Gastrocnemius medialis (tissue), 4 donors: ENCODE data around the gene VAPB. TPM values are rescaled to one million over a fixed set of nuclear protein-coding genes. Genes with fewer than 3 reads are reported as not detected.

Experiments used
- ATAC-seq, 2 donors: fragments of 150-250 bp; one replicate each; pipeline ENCODE4 v1.9.1; 2016
- DNase-seq, 2 donors: peaks; one replicate each; pipeline ENCODE4 v3.0.0-alpha.2; 2019
- H3K27ac ChIP-seq, 4 donors: fragments of 200-600 bp; sonication (generic); 1 replicate in 1 of 4; 2 replicates in 3 of 4; pipeline ENCODE4 v1.5.1; 2016 to 2018; ENCODE audit warnings: mild to moderate bottlenecking in 2 of 4, moderate library complexity in 1 of 4
- H3K27me3 ChIP-seq, 3 donors: fragments of 200-600 bp; sonication (generic) in 2 of 3; 1 replicate in 1 of 3; 2 replicates in 2 of 3; pipeline versions ENCODE4 v1.5.1 to v1.6.0; 2016 to 2019; ENCODE audit warnings: mild to moderate bottlenecking in 1 of 3, moderate library complexity in 1 of 3
- H3K36me3 ChIP-seq, 2 donors: fragments of 200-600 bp; sonication (generic) in 1 of 2; one replicate each; pipeline ENCODE4 v1.5.1; 2017 to 2018
- H3K4me1 ChIP-seq, 2 donors: fragments of 200-600 bp; sonication (generic) in 1 of 2; one replicate each; pipeline ENCODE4 v1.5.1; 2016 to 2017; ENCODE audit warnings: mild to moderate bottlenecking in 2 of 2
- H3K4me3 ChIP-seq, 4 donors: fragments of 200-600 bp; sonication (generic) in 3 of 4; 1 replicate in 1 of 4; 2 replicates in 3 of 4; pipeline ENCODE4 v1.5.1; 2016 to 2019; ENCODE audit warnings: mild to moderate bottlenecking in 2 of 4
- H3K9me3 ChIP-seq, 3 donors: fragments of 200-600 bp; sonication (generic) in 2 of 3; 1 replicate in 1 of 3; 2 replicates in 2 of 3; pipeline ENCODE4 v1.5.1; 2016 to 2019
- CTCF ChIP-seq, 5 experiments: fragments of 450-650 bp in 3 of 5; fragments of 200-600 bp in 2 of 5; sonication (generic) in 2 of 5; IDR thresholded peaks in 4 of 5; conservative IDR thresholded peaks in 1 of 5; 1 replicate in 4 of 5; 2 replicates in 1 of 5; pipeline ENCODE4 v1.5.1; 2016 to 2019; ENCODE audit warnings: antibody characterized with exemption in 5 of 5, mild to moderate bottlenecking in 3 of 5, moderate library complexity in 3 of 5
- POLR2A ChIP-seq, 2 donors: fragments of 450-650 bp; IDR thresholded peaks; one replicate each; pipeline ENCODE4 v1.6.1; 2017; ENCODE audit warnings: antibody characterized with exemption in 2 of 2, mild to moderate bottlenecking in 2 of 2, moderate library complexity in 2 of 2
- in situ Hi-C, 4 donors: fragments of 200-750 bp; cut with MboI; loops; one replicate each; pipeline versions ENCODE4 v1.15.0 to v1.8.0; 2017; ENCODE audit warnings: low sequenced_read_pairs in 4 of 4
- intact Hi-C: fragments of 100-400 bp; cut with DNase I; formaldehyde crosslinking; loops from one replicate; pipeline ENCODE4 v1.15.1; 2023; ENCODE audit warnings: low total_unique reads
- total RNA-seq, 4 donors: library from RNA; depleted of rRNA; stranded (reverse); fragments of >200 nt; gene quantifications; one replicate each; pipeline versions ENCODE4 v1.1.0 to v1.2.3, GENCODE V29; 2016

Gene VAPB
- total RNA-seq, 4 donors from 2014 or later: 30.4 to 37.7 (median 32.8) TPM

- peaks cover 38 to 40% of the 10 kb centered on the region in 2 donors for H3K4me1 ChIP-seq
- no peak overlapping the region for H3K27ac ChIP-seq
- TF ChIP-seq CTCF (IDR thresholded peaks at IDR 0.05 in 4 of 5, conservative IDR thresholded peaks at IDR 0.05 in 1 of 5) (no peak), POLR2A (IDR thresholded peaks at IDR 0.05) (no peak)
- H3K9me3 ChIP-seq: no peaks in the 10 kb centered on the region
- intact Hi-C loops: no loop called here
- ATAC-seq: no peak
- no peaks in the 10 kb centered on the region for H3K27me3 ChIP-seq
- in situ Hi-C loops: no loop called here
- H3K4me3 ChIP-seq: no peak overlapping the region
- DNase-seq: no peak
- no peaks in the 10 kb centered on the region for H3K36me3 ChIP-seq
These were observed 46.2 kb downstream of the VAPB start for GRCh38 chr20:58435237-58435636.

GRCh38 chr20:58436868-58437645, 48.0 kb downstream of the VAPB start:
- H3K27ac ChIP-seq: no peak overlapping the region
- no peak for DNase-seq
- TF ChIP-seq CTCF (IDR thresholded peaks at IDR 0.05 in 4 of 5, conservative IDR thresholded peaks at IDR 0.05 in 1 of 5): no peak
- no peak for TF ChIP-seq POLR2A (IDR thresholded peaks at IDR 0.05)
- in situ Hi-C loops (no loop called here), intact Hi-C loops (no loop called here)
- no peak overlapping the region for H3K4me3 ChIP-seq
- no peak for ATAC-seq
- H3K9me3 ChIP-seq: no peaks in the 10 kb centered on the region
- H3K4me1 ChIP-seq: peaks cover 27 to 31% of the 10 kb centered on the region in 2 donors
- H3K27me3 ChIP-seq: no peaks in the 10 kb centered on the region
- no peaks in the 10 kb centered on the region for H3K36me3 ChIP-seq

- no peak overlapping the region for H3K4me3 ChIP-seq
- in situ Hi-C loops (no loop called here), intact Hi-C loops (no loop called here)
- ATAC-seq (no peak), DNase-seq (no peak)
- H3K27ac ChIP-seq: peak overlapping the region in 2 of 4 donors; percentile 17 to 42
- TF ChIP-seq CTCF (IDR thresholded peaks at IDR 0.05 in 4 of 5, conservative IDR thresholded peaks at IDR 0.05 in 1 of 5) (no peak), POLR2A (IDR thresholded peaks at IDR 0.05) (no peak)
- no peaks in the 10 kb centered on the region for H3K27me3 ChIP-seq
- H3K4me1 ChIP-seq: peaks cover 10 to 14% of the 10 kb centered on the region in 2 donors
- no peaks in the 10 kb centered on the region for H3K9me3 ChIP-seq
- H3K36me3 ChIP-seq: peaks cover 0 to 6% of the 10 kb centered on the region in 2 donors
These were observed 50.2 kb downstream of the VAPB start for GRCh38 chr20:58438970-58439808.

- H3K4me1 ChIP-seq: peaks cover 10 to 14% of the 10 kb centered on the region in 2 donors
- H3K36me3 ChIP-seq: peaks cover 0 to 16% of the 10 kb centered on the region in 2 donors
- peak overlapping the region in 3 of 4 donors; percentile 17 to 42 (median 30) for H3K27ac ChIP-seq
- intact Hi-C loops (loop anchor here (10.0 kb wide), 1 partner anchor 135 kb away; the partner anchor contains the start of gene RAB22A), in situ Hi-C loops (loop anchor here (10.0 kb wide), 2 partner anchors 195 to 205 kb away; no protein-coding TSS in a partner anchor)
- no peak overlapping the region for H3K4me3 ChIP-seq
- no peaks in the 10 kb centered on the region for H3K27me3 ChIP-seq
- peak in 1 of 2 donors; percentile 18 for ATAC-seq
- DNase-seq: no peak
- TF ChIP-seq POLR2A (IDR thresholded peaks at IDR 0.05): no peak
- no peak for TF ChIP-seq CTCF (IDR thresholded peaks at IDR 0.05 in 4 of 5, conservative IDR thresholded peaks at IDR 0.05 in 1 of 5)
- no peaks in the 10 kb centered on the region for H3K9me3 ChIP-seq
These were observed 51.2 kb downstream of the VAPB start for GRCh38 chr20:58440021-58440767.
